Panc1 (cell line): Measurements from ENCODE around the gene LAMC2. TPM values are rescaled to one million over a fixed set of nuclear protein-coding genes. Genes with fewer than 3 reads are reported as not detected.
A peak's percentile ranks its signal among the peaks of the same experiment; 100 is the strongest.

Source experiments
- ATAC-seq: fragments of 200-7000 bp; cut with Tn5 transposase; 2 replicates; pipeline ENCODE4 v1.9.1; 2020; ENCODE audit warnings: mild to moderate bottlenecking, moderate library complexity
- Bru-seq: library from RNA; stranded (reverse); fragments of 400-500 nt; gene quantifications from one replicate; lab custom pipeline; 2021; lab: Mats Ljungman, UMichigan
- BruChase-seq, 2 experiments: library from RNA; stranded (reverse); fragments of 400-500 nt; gene quantifications; one replicate each; lab custom pipeline; 2021; lab: Mats Ljungman, UMichigan
- BruUV-seq: library from RNA; stranded (reverse); fragments of 400-500 nt; replicated peaks from 2 replicates; lab custom pipeline; 2021; lab: Mats Ljungman, UMichigan
- CTCF ChIA-PET: fragments of 300-600 bp; sonication (Branson Sonifier 250); formaldehyde crosslinking; loops from one replicate; lab custom pipeline; 2022; ENCODE audit warnings: antibody characterized with exemption; lab: Charles Lee
- POLR2A ChIA-PET: fragments of 300-600 bp; sonication (Branson Sonifier 250); formaldehyde crosslinking; loops from one replicate; lab custom pipeline; 2022; ENCODE audit warnings: antibody characterized with exemption; lab: Charles Lee
- DNase-seq: peaks from one replicate; pipeline ENCODE4 v3.0.0-alpha.2; 2010; ENCODE audit warnings: low read depth, low spot score
- H3K27ac ChIP-seq: 2 replicates; pipeline ENCODE4 v1.5.1; 2011; ENCODE audit warnings: mild to moderate bottlenecking, low read length, inconsistent platforms
- H3K27me3 ChIP-seq: fragments of 200-500 bp; sonication (Bioruptor generic); 2 replicates; pipeline ENCODE4 v1.6.0; 2014; ENCODE audit warnings: low read length, inconsistent platforms; ENCODE audit not compliant: control insufficient read depth, insufficient read depth
- H3K36me3 ChIP-seq: fragments of 200-500 bp; sonication (Bioruptor generic); 2 replicates; pipeline ENCODE4 v1.5.1; 2014; ENCODE audit warnings: inconsistent platforms, mild to moderate bottlenecking, low read length, moderate library complexity; ENCODE audit not compliant: control insufficient read depth, insufficient read depth
- H3K4me1 ChIP-seq: 2 replicates; pipeline ENCODE4 v1.5.1; 2011; ENCODE audit warnings: inconsistent platforms, mild to moderate bottlenecking, low read length, moderate library complexity; ENCODE audit not compliant: control insufficient read depth, insufficient read depth
- H3K4me3 ChIP-seq, 2 experiments: 2 replicates each; pipeline ENCODE4 v1.5.1; 2011 to 2012; ENCODE audit warnings: low read depth in 2 of 2, low read length in 2 of 2, mild to moderate bottlenecking in 2 of 2, inconsistent platforms in 1 of 2, moderate library complexity in 1 of 2
- H3K9me3 ChIP-seq: fragments of 200-500 bp; sonication (Bioruptor generic); 2 replicates; pipeline ENCODE4 v1.5.1; 2014; ENCODE audit warnings: low read depth, mild to moderate bottlenecking, inconsistent platforms, low read length, moderate library complexity; ENCODE audit not compliant: control insufficient read depth, insufficient read depth
- CTCF ChIP-seq: fragments of 450-650 bp; IDR thresholded peaks from 2 replicates; pipeline ENCODE4 v1.5.1; 2017; ENCODE audit warnings: mild to moderate bottlenecking
- POLR2AphosphoS5 ChIP-seq: IDR thresholded peaks from 2 replicates; pipeline ENCODE4 v1.6.1; 2012; ENCODE audit warnings: mild to moderate bottlenecking, low read depth, low read length, moderate library complexity
- SIN3A ChIP-seq: IDR thresholded peaks from 2 replicates; pipeline ENCODE4 v1.6.1; 2012; ENCODE audit warnings: low read depth, mild to moderate bottlenecking, low read length, moderate library complexity, borderline replicate concordance; ENCODE audit not compliant: insufficient read depth
- TCF7L2 ChIP-seq: IDR thresholded peaks from 2 replicates; pipeline ENCODE4 v1.6.1; 2011; ENCODE audit warnings: mild to moderate bottlenecking, low read depth, low read length, inconsistent platforms
- in situ Hi-C: cut with HindIII; loops from 2 replicates; pipeline ENCODE4 v1.10.0; 2016; ENCODE audit warnings: low sequenced_read_pairs, low pct_unique_long_range_greater_than_20kb
- intact Hi-C: fragments of 100-400 bp; cut with micrococcal nuclease; formaldehyde crosslinking; loops from one replicate; pipeline ENCODE4 v1.10.0; 2022; ENCODE audit not compliant: unreplicated experiment
- long read RNA-seq: library from polyadenylated mRNA; unstranded; transcript quantifications from one replicate; pipeline ENCODE4 v2.0.0, GENCODE V29; 2021; ENCODE audit not compliant: unreplicated experiment
- polyA plus RNA-seq: library from polyadenylated mRNA; unstranded; fragments of >200 nt; gene quantifications from one replicate; pipeline ENCODE4 v1.2.1, GENCODE V29; 2012; ENCODE audit warnings: missing spikeins; ENCODE audit not compliant: insufficient read length
- total RNA-seq: library from RNA; stranded (reverse); gene quantifications from one replicate; pipeline ENCODE4 v1.2.1, GENCODE V29; 2021; ENCODE audit not compliant: unreplicated experiment
- TF ChIP-seq, protein P1 (sequence below), 2 experiments: IDR thresholded peaks; 2 replicates each; pipeline ENCODE4 v1.6.1; 2011 to 2012; ENCODE audit warnings: low read depth in 2 of 2, control low read depth in 1 of 2, low read length in 1 of 2, mild to moderate bottlenecking in 1 of 2, moderate library complexity in 1 of 2; ENCODE audit not compliant: insufficient read depth in 1 of 2

Gene LAMC2
- total RNA-seq: 8.3 TPM
- polyA plus RNA-seq: 6.2 TPM
- percentile 36 among the genes with signal in this experiment for Bru-seq, nascent RNA
- BruChase-seq, experiment 1, labeled RNA remaining after a 2-hour chase: percentile 32 among the genes with signal in this experiment
- percentile 39 among the genes with signal in this experiment for BruChase-seq, experiment 2, labeled RNA remaining after a 6-hour chase
- long read RNA-seq, full-length matches to known transcripts: 13 of 28 reads
- long read RNA-seq, partial matches to known transcripts: 11 of 28 reads
- long read RNA-seq, other reads (novel, unspliced or antisense): 4 of 28 reads

DNA sequence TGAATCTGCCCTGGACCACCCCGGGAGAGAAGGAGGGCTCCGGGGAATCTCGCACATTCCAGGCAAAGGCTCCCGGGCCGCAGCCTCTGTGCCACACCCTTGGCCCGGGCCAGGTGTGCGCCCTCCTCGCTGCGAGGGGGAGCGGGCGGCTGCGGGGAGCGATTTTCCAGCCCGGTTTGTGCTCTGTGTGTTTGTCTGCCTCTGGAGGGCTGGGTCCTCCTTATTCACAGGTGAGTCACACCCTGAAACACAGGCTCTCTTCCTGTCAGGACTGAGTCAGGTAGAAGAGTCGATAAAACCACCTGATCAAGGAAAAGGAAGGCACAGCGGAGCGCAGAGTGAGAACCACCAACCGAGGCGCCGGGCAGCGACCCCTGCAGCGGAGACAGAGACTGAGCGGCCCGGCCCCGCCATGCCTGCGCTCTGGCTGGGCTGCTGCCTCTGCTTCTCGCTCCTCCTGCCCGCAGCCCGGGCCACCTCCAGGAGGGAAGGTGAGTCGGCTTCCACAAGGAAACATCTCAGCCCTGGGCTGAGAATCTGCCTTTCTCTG is at the start of gene LAMC2:
Gene LAMC2 (plus strand): TSS at position 324 of the 550 bp plus-strand sequence. CDS start 89 bp downstream, at position 413.
- CTCF ChIA-PET: no interaction called here
- ATAC-seq: peak; percentile 91
- H3K4me3 ChIP-seq: peak within 1 kb of the TSS; percentile 30 to 68
- TF ChIP-seq, protein P1, sequence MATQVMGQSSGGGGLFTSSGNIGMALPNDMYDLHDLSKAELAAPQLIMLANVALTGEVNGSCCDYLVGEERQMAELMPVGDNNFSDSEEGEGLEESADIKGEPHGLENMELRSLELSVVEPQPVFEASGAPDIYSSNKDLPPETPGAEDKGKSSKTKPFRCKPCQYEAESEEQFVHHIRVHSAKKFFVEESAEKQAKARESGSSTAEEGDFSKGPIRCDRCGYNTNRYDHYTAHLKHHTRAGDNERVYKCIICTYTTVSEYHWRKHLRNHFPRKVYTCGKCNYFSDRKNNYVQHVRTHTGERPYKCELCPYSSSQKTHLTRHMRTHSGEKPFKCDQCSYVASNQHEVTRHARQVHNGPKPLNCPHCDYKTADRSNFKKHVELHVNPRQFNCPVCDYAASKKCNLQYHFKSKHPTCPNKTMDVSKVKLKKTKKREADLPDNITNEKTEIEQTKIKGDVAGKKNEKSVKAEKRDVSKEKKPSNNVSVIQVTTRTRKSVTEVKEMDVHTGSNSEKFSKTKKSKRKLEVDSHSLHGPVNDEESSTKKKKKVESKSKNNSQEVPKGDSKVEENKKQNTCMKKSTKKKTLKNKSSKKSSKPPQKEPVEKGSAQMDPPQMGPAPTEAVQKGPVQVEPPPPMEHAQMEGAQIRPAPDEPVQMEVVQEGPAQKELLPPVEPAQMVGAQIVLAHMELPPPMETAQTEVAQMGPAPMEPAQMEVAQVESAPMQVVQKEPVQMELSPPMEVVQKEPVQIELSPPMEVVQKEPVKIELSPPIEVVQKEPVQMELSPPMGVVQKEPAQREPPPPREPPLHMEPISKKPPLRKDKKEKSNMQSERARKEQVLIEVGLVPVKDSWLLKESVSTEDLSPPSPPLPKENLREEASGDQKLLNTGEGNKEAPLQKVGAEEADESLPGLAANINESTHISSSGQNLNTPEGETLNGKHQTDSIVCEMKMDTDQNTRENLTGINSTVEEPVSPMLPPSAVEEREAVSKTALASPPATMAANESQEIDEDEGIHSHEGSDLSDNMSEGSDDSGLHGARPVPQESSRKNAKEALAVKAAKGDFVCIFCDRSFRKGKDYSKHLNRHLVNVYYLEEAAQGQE (IDR thresholded peaks at IDR 0.05; ENCODE audit: insufficient read depth in 1 of 2, low read depth in 2 of 2, low read length in 1 of 2): no peak
- TF ChIP-seq POLR2AphosphoS5 (no peak), SIN3A (no peak), CTCF (peak; percentile 21; the same call in 1 of the 2 replicates)
- peaks cover 2% of the 10 kb centered on the region; the same call in 1 of the 2 replicates for H3K4me1 ChIP-seq
- H3K36me3 ChIP-seq: no peaks in the 10 kb centered on the region
- no peaks in the 10 kb centered on the region for H3K9me3 ChIP-seq
- no peak within 1 kb of the TSS for H3K27ac ChIP-seq
- in situ Hi-C loops: no loop called here
- no peak for DNase-seq
- POLR2A ChIA-PET: interaction anchor here (0.6 kb wide), 1 partner anchor 231 kb away, joined by 3 read pairs; no protein-coding TSS in a partner anchor
- BruUV-seq: no TSS peak
- intact Hi-C loops: no loop called here
- no peaks in the 10 kb centered on the region for H3K27me3 ChIP-seq

GRCh38 chr1:183137782-183138181 is 48.3 kb upstream of the LAMC2 start:
- intact Hi-C loops: no loop called here
- BruUV-seq: no TSS peak

More at GRCh38 chr1:183137782-183138181, 48.3 kb upstream of the LAMC2 start:
- no peak for TF ChIP-seq TCF7L2
- no peak for TF ChIP-seq SIN3A
- TF ChIP-seq CTCF: no peak
- no peak for TF ChIP-seq POLR2AphosphoS5
- TF ChIP-seq, protein P1 (IDR thresholded peaks at IDR 0.05; ENCODE audit: insufficient read depth in 1 of 2, low read depth in 2 of 2, low read length in 1 of 2): no peak
- ChIA-PET CTCF (no interaction called here), POLR2A (no interaction called here)
- no peaks in the 10 kb centered on the region for H3K27me3 ChIP-seq
- H3K27ac ChIP-seq: no peak overlapping the region
- H3K9me3 ChIP-seq: no peaks in the 10 kb centered on the region
- no peak overlapping the region for H3K4me3 ChIP-seq
- ATAC-seq (no peak), DNase-seq (no peak)
- H3K36me3 ChIP-seq: peaks cover 10% of the 10 kb centered on the region
- H3K4me1 ChIP-seq: no peaks in the 10 kb centered on the region
- in situ Hi-C loops: no loop called here
